ENCODE results near the gene ADGRL2.

The ADGRL2 gene

GRCh38 chr1:81999364-81999763 lies 198.6 kb downstream of the ADGRL2 start:
- TF ChIP-seq EZH2phosphoT487 (conservative IDR thresholded peaks at IDR 0.05; ENCODE audit: low read length) (no peak), CTCF (IDR thresholded peaks at IDR 0.05; ENCODE audit: insufficient read depth, low read length, poor library complexity, severe bottlenecking) (no peak)
- no peaks in the 10 kb centered on the region for H3F3A ChIP-seq (ENCODE audit: insufficient read depth)

GRCh38 chr1:82000221-82000620 lies 199.5 kb downstream of the ADGRL2 start:
- no peak overlapping the region for H3K9ac ChIP-seq (ENCODE audit: low read length)
- no peak overlapping the region for H3K4me2 ChIP-seq (ENCODE audit: low read depth, low read length, poor library complexity, severe bottlenecking)
- H3K36me3 ChIP-seq (ENCODE audit: low read length) = no peaks in the 10 kb centered on the region
- H2AFZ ChIP-seq (ENCODE audit: low read depth, low read length, severe bottlenecking) = no peak overlapping the region
- no peaks in the 10 kb centered on the region for H4K20me1 ChIP-seq (ENCODE audit: low read depth, low read length)
- no peaks in the 10 kb centered on the region for H3K27me3 ChIP-seq (ENCODE audit: low read length)
- no peaks in the 10 kb centered on the region for H3K79me2 ChIP-seq (ENCODE audit: insufficient read depth, low read length)
- H3K27ac ChIP-seq (ENCODE audit: low read depth, low read length) = no peak overlapping the region
- no peaks in the 10 kb centered on the region for H3K9me3 ChIP-seq (ENCODE audit: insufficient read depth, low read length)
- no peak overlapping the region for H3K4me3 ChIP-seq (ENCODE audit: insufficient read depth, low read length, poor library complexity, severe bottlenecking)
- TF ChIP-seq EZH2phosphoT487 (conservative IDR thresholded peaks at IDR 0.05; ENCODE audit: low read length) (no peak), CTCF (IDR thresholded peaks at IDR 0.05; ENCODE audit: insufficient read depth, low read length, poor library complexity, severe bottlenecking) (no peak)
- H3K9me2 ChIP-seq (replicated peaks; ENCODE audit: insufficient read depth, low read length) = no peaks in the 10 kb centered on the region
- H3F3A ChIP-seq (ENCODE audit: insufficient read depth) = no peaks in the 10 kb centered on the region

More at GRCh38 chr1:81999364-81999763, 198.6 kb downstream of the ADGRL2 start:
- H3K4me3 ChIP-seq (ENCODE audit: insufficient read depth, low read length, poor library complexity, severe bottlenecking) = no peak overlapping the region
- H3K9me2 ChIP-seq (replicated peaks; ENCODE audit: insufficient read depth, low read length) = no peaks in the 10 kb centered on the region
- no peaks in the 10 kb centered on the region for H3K9me3 ChIP-seq (ENCODE audit: insufficient read depth, low read length)
- no peak overlapping the region for H3K27ac ChIP-seq (ENCODE audit: low read depth, low read length)
- no peaks in the 10 kb centered on the region for H3K79me2 ChIP-seq (ENCODE audit: insufficient read depth, low read length)
- no peaks in the 10 kb centered on the region for H3K27me3 ChIP-seq (ENCODE audit: low read length)
- H3K4me2 ChIP-seq (ENCODE audit: low read depth, low read length, poor library complexity, severe bottlenecking) = no peak overlapping the region
- no peaks in the 10 kb centered on the region for H3K36me3 ChIP-seq (ENCODE audit: low read length)
- no peak overlapping the region for H2AFZ ChIP-seq (ENCODE audit: low read depth, low read length, severe bottlenecking)
- no peaks in the 10 kb centered on the region for H4K20me1 ChIP-seq (ENCODE audit: low read depth, low read length)
- H3K9ac ChIP-seq (ENCODE audit: low read length) = no peak overlapping the region

- Histone ChIP-seq H4K20me1 (ENCODE audit: low read depth, low read length) (no peaks in the 10 kb centered on the region), H3K27me3 (ENCODE audit: low read length) (no peaks in the 10 kb centered on the region)
- TF ChIP-seq EZH2phosphoT487 (conservative IDR thresholded peaks at IDR 0.05; ENCODE audit: low read length) = no peak
These were observed 200.6 kb downstream of the ADGRL2 start for GRCh38 chr1:82001345-82001744.

GRCh38 chr1:82007804-82008203 lies 207.1 kb downstream of the ADGRL2 start:
- no peaks in the 10 kb centered on the region for H3K9me2 ChIP-seq (replicated peaks; ENCODE audit: insufficient read depth, low read length)
- H3K27me3 ChIP-seq (ENCODE audit: low read length) = no peaks in the 10 kb centered on the region
- H3K79me2 ChIP-seq (ENCODE audit: insufficient read depth, low read length) = no peaks in the 10 kb centered on the region
- no peak overlapping the region for H3K4me3 ChIP-seq (ENCODE audit: insufficient read depth, low read length, poor library complexity, severe bottlenecking)
- TF ChIP-seq CTCF (IDR thresholded peaks at IDR 0.05; ENCODE audit: insufficient read depth, low read length, poor library complexity, severe bottlenecking) (no peak), EZH2phosphoT487 (conservative IDR thresholded peaks at IDR 0.05; ENCODE audit: low read length) (no peak)
- H3K27ac ChIP-seq (ENCODE audit: low read depth, low read length) = no peak overlapping the region
- H3K9ac ChIP-seq (ENCODE audit: low read length) = no peak overlapping the region
- H3F3A ChIP-seq (ENCODE audit: insufficient read depth) = no peaks in the 10 kb centered on the region
- H3K4me2 ChIP-seq (ENCODE audit: low read depth, low read length, poor library complexity, severe bottlenecking) = no peak overlapping the region
- no peak overlapping the region for H2AFZ ChIP-seq (ENCODE audit: low read depth, low read length, severe bottlenecking)
- H4K20me1 ChIP-seq (ENCODE audit: low read depth, low read length) = no peaks in the 10 kb centered on the region
- H3K36me3 ChIP-seq (ENCODE audit: low read length) = no peaks in the 10 kb centered on the region
- no peaks in the 10 kb centered on the region for H3K9me3 ChIP-seq (ENCODE audit: insufficient read depth, low read length)

More at GRCh38 chr1:82001345-82001744, 200.6 kb downstream of the ADGRL2 start:
- Histone ChIP-seq H3K79me2 (ENCODE audit: insufficient read depth, low read length) (no peaks in the 10 kb centered on the region), H3K36me3 (ENCODE audit: low read length) (no peaks in the 10 kb centered on the region), H3K27ac (ENCODE audit: low read depth, low read length) (no peak overlapping the region), H3K9ac (ENCODE audit: low read length) (no peak overlapping the region), H2AFZ (ENCODE audit: low read depth, low read length, severe bottlenecking) (no peak overlapping the region), H3K9me2 (replicated peaks; ENCODE audit: insufficient read depth, low read length) (no peaks in the 10 kb centered on the region), H3F3A (ENCODE audit: insufficient read depth) (no peaks in the 10 kb centered on the region), H3K9me3 (ENCODE audit: insufficient read depth, low read length) (no peaks in the 10 kb centered on the region), H3K4me2 (ENCODE audit: low read depth, low read length, poor library complexity, severe bottlenecking) (no peak overlapping the region), H3K4me3 (ENCODE audit: insufficient read depth, low read length, poor library complexity, severe bottlenecking) (no peak overlapping the region)
